AG04449 (cell line): Measurements from ENCODE around the gene ANTXR2.

Source experiments
- CTCF ChIA-PET: fragments of 350-600 bp; formaldehyde crosslinking; extraction: SDS; loops from one replicate; lab custom pipeline; 2021; ENCODE audit warnings: antibody characterized with exemption; lab: Yijun Ruan, JAX
- POLR2A ChIA-PET: fragments of 400-600, 350-600 bp; formaldehyde crosslinking; extraction: SDS; loops from one replicate; lab custom pipeline; 2020; ENCODE audit warnings: antibody characterized with exemption, inconsistent platforms; lab: Yijun Ruan, JAX
- DNase-seq: peaks from one replicate; pipeline ENCODE4 v3.0.0-alpha.2; 2010; ENCODE audit warnings: low read depth, low spot score
- H3K4me3 ChIP-seq: 2 replicates; pipeline ENCODE4 v1.5.1; 2011; ENCODE audit warnings: low read depth, mild to moderate bottlenecking, control low read depth, low read length
- TF ChIP-seq, protein P1 (sequence below): IDR thresholded peaks from one replicate; pipeline ENCODE4 v1.5.1; 2011; ENCODE audit warnings: mild to moderate bottlenecking, moderate library complexity, low read length, control low read depth, inconsistent platforms; ENCODE audit not compliant: insufficient read depth; ENCODE audit errors: missing control alignments

Gene ANTXR2

DNA sequence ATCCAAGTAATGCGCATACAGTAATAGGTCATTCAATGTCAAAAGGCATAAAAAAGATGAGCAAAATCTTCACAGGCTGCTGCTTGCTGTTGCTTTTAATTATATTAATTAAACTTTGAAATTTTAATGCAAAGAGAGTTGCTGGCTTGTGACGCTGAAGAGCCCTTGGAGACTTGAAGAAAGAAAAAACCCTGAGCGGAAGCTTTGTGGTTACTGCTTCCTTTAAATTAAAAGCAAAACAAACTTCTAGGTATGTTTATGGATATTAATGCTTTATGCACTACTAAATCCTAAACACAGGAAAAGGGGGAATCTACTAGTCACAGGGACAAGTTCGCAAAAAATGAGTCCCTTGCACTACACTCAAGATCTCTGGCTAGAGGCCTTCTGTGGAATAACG, 166.7 kb downstream of the ANTXR2 start:
- ChIA-PET CTCF (interaction anchor here (1.4 to 2.8 kb wide), 2 partner anchors 9 to 11 kb away, joined by 3 to 13 read pairs; no protein-coding TSS in a partner anchor), POLR2A (no interaction called here)
- no peak for DNase-seq
- TF ChIP-seq, protein P1, sequence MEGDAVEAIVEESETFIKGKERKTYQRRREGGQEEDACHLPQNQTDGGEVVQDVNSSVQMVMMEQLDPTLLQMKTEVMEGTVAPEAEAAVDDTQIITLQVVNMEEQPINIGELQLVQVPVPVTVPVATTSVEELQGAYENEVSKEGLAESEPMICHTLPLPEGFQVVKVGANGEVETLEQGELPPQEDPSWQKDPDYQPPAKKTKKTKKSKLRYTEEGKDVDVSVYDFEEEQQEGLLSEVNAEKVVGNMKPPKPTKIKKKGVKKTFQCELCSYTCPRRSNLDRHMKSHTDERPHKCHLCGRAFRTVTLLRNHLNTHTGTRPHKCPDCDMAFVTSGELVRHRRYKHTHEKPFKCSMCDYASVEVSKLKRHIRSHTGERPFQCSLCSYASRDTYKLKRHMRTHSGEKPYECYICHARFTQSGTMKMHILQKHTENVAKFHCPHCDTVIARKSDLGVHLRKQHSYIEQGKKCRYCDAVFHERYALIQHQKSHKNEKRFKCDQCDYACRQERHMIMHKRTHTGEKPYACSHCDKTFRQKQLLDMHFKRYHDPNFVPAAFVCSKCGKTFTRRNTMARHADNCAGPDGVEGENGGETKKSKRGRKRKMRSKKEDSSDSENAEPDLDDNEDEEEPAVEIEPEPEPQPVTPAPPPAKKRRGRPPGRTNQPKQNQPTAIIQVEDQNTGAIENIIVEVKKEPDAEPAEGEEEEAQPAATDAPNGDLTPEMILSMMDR = no peak
- no peak overlapping the region for H3K4me3 ChIP-seq

DNA sequence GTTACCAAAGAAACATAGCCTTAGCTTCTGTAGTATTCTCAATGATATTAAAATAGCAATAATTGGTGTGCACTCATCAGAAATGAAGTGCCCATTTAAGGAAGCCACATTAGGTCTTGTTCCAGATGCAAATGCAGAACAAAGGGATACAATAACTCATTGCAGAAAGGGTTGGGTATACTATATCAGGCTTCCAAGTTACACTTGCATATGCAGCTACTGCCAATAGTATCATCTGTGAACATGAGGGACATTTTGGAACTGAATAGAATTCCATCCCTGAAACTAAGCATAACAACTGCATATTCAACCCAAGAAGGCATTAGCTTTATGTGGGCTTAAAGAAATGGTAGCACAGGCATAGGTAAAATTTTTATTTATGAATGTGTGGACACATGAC, 167.8 kb downstream of the ANTXR2 start:
- no peak for DNase-seq
- TF ChIP-seq, protein P1 = no peak
- CTCF ChIA-PET = interaction anchor here (2.8 kb wide), 1 partner anchor 12 kb away, joined by 13 read pairs; no protein-coding TSS in a partner anchor
- no peak overlapping the region for H3K4me3 ChIP-seq
- POLR2A ChIA-PET = no interaction called here

GRCh38 chr4:79904331-79904730, 168.7 kb downstream of the ANTXR2 start:
- TF ChIP-seq, protein P1 = no peak
- ChIA-PET POLR2A (no interaction called here), CTCF (interaction anchor here (2.8 kb wide), 1 partner anchor 13 kb away, joined by 13 read pairs; no protein-coding TSS in a partner anchor)
- H3K4me3 ChIP-seq = no peak overlapping the region
- DNase-seq = no peak

DNA sequence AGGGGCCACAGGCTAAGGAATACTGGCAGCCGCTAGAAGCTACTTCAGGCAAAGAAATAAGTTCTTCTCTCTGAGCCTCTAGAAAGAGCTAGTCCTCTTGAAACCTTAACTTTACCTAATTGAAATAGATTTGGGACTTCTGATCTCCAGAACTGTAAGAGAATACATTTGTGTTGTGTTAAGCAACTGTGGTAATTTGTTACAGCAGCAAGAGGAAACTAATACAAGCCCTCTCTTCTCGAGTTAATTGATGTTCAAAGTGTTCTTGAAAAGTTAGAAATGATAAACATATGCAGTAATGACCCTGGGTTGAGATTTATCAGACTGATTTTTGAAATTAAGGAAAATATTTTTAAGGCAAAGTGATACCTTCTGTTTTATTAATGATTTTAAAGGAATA, 172.8 kb downstream of the ANTXR2 start:
- ChIA-PET POLR2A (no interaction called here), CTCF (interaction anchor here (1.4 to 2.5 kb wide), 2 partner anchors 17 to 283 kb away, joined by 3 to 6 read pairs; no protein-coding TSS in a partner anchor)
- no peak overlapping the region for H3K4me3 ChIP-seq
- TF ChIP-seq, protein P1 = no peak
- no peak for DNase-seq

GRCh38 chr4:79899481-79899880, 173.5 kb downstream of the ANTXR2 start:
- no peak overlapping the region for H3K4me3 ChIP-seq
- ChIA-PET POLR2A (no interaction called here), CTCF (interaction anchor here (1.4 to 2.5 kb wide), 2 partner anchors 18 to 284 kb away, joined by 3 to 6 read pairs; no protein-coding TSS in a partner anchor)
- TF ChIP-seq, protein P1 = no peak
- DNase-seq = no peak

GRCh38 chr4:79898055-79898454, 175.0 kb downstream of the ANTXR2 start:
- ChIA-PET POLR2A (no interaction called here), CTCF (no interaction called here)
- no peak overlapping the region for H3K4me3 ChIP-seq
- DNase-seq = no peak
- TF ChIP-seq, protein P1 = no peak
